HEK293T (cell line): ENCODE data around the gene PRICKLE3.

Source experiments
- BHLHE40 ChIP-seq: fragments of 450-650 bp; IDR thresholded peaks from 2 replicates; pipeline ENCODE4 v1.6.1; 2016; ENCODE audit warnings: mild to moderate bottlenecking, moderate library complexity, borderline replicate concordance
- FOXA1 ChIP-seq: fragments of 450-650 bp; IDR thresholded peaks from 2 replicates; pipeline ENCODE4 v1.6.1; 2016; ENCODE audit warnings: mild to moderate bottlenecking
- SP1 ChIP-seq: fragments of 450-650 bp; IDR thresholded peaks from 2 replicates; pipeline ENCODE4 v1.6.1; 2017
- SUZ12 ChIP-seq: fragments of 450-650 bp; IDR thresholded peaks from 2 replicates; pipeline ENCODE4 v1.6.1; 2016; ENCODE audit warnings: mild to moderate bottlenecking
- TARDBP ChIP-seq: fragments of 450-650 bp; IDR thresholded peaks from 2 replicates; pipeline ENCODE4 v1.6.1; 2016

GRCh38 chrX:49177873-49178480 lies 8.2 kb downstream of the PRICKLE3 start:
- TF ChIP-seq BHLHE40 (no peak), SP1 (no peak), SUZ12 (no peak), TARDBP (no peak), FOXA1 (no peak)
